ENCODE results near the gene INPP1. TPM values are rescaled to one million over a fixed set of nuclear protein-coding genes. Genes with fewer than 3 reads are reported as not detected.

INPP1 gene
- total and polyA plus RNA-seq, 4 donors = 9.1 to 13.2 (median 12.4) TPM

- Histone ChIP-seq H3K36me3 (ENCODE audit: control insufficient read depth in 4 of 4, insufficient read depth in 3 of 4, low read depth in 1 of 4, low read length in 3 of 4) (no peaks in the 10 kb centered on the region), H3K27ac (ENCODE audit: low read depth in 1 of 2, low read length in 2 of 2) (no peak overlapping the region), H3K4me1 (ENCODE audit: control insufficient read depth in 4 of 4, insufficient read depth in 4 of 4, low read length in 3 of 4) (peaks cover under 1 to 7% (median 5%) of the 10 kb centered on the region in 4 donors), H3K9ac (ENCODE audit: low read depth in 1 of 2, low read length in 2 of 2) (no peak overlapping the region), H3K27me3 (ENCODE audit: control insufficient read depth in 4 of 4, insufficient read depth in 4 of 4, low read length in 3 of 4) (no peaks in the 10 kb centered on the region), H3K4me3 (ENCODE audit: low read depth in 1 of 3, low read length in 3 of 3) (no peak overlapping the region), H3K9me3 (ENCODE audit: control insufficient read depth in 4 of 4, low read length in 3 of 4) (no peaks in the 10 kb centered on the region)
- WGBS = 53% methylated on average over 1 of the region's 1 CpG
- DNase-seq (ENCODE audit: low spot score) = no peak
- TF ChIP-seq NR2F2 (IDR thresholded peaks at IDR 0.05) (no peak), REST (IDR thresholded peaks at IDR 0.05) (no peak), YY1 (IDR thresholded peaks at IDR 0.05) (no peak), EGR1 (IDR thresholded peaks at IDR 0.05; ENCODE audit: low read depth in 2 of 2) (no peak), FOXA1 (IDR thresholded peaks at IDR 0.05) (no peak), HNF4A (conservative IDR thresholded peaks at IDR 0.05) (no peak), RXRA (IDR thresholded peaks at IDR 0.05) (no peak), RAD21 (IDR thresholded peaks at IDR 0.05) (no peak), GABPA (IDR thresholded peaks at IDR 0.05 in 1 of 2, conservative IDR thresholded peaks at IDR 0.05 in 1 of 2) (no peak), CTCF (IDR thresholded peaks at IDR 0.05; ENCODE audit: low read depth, low read length, missing input control) (no peak), MAX (IDR thresholded peaks at IDR 0.05) (no peak), ZBTB33 (IDR thresholded peaks at IDR 0.05) (no peak), TAF1 (conservative IDR thresholded peaks at IDR 0.05) (no peak)
Observed at GRCh38 chr2:190339394-190339793, 4.0 kb upstream of the INPP1 start.

- WGBS = 46% methylated on average over 2 of the region's 2 CpGs
- Histone ChIP-seq H3K27ac (ENCODE audit: low read depth in 1 of 2, low read length in 2 of 2) (no peak overlapping the region), H3K9ac (ENCODE audit: low read depth in 1 of 2, low read length in 2 of 2) (no peak overlapping the region), H3K27me3 (ENCODE audit: control insufficient read depth in 4 of 4, insufficient read depth in 4 of 4, low read length in 3 of 4) (no peaks in the 10 kb centered on the region), H3K4me3 (ENCODE audit: low read depth in 1 of 3, low read length in 3 of 3) (no peak overlapping the region), H3K4me1 (ENCODE audit: control insufficient read depth in 4 of 4, insufficient read depth in 4 of 4, low read length in 3 of 4) (peaks cover 0 to 11% (median 6%) of the 10 kb centered on the region in 4 donors), H3K36me3 (ENCODE audit: control insufficient read depth in 4 of 4, insufficient read depth in 3 of 4, low read depth in 1 of 4, low read length in 3 of 4) (no peaks in the 10 kb centered on the region), H3K9me3 (ENCODE audit: control insufficient read depth in 4 of 4, low read length in 3 of 4) (no peaks in the 10 kb centered on the region)
- no peak for DNase-seq (ENCODE audit: low spot score)
- no peak for TF ChIP-seq FOXA1 (IDR thresholded peaks at IDR 0.05)
- TF ChIP-seq JUND (IDR thresholded peaks at IDR 0.05) = no peak
- TF ChIP-seq FOXA2 (IDR thresholded peaks at IDR 0.05) = no peak
- TF ChIP-seq MAX (IDR thresholded peaks at IDR 0.05) = no peak
- no peak for TF ChIP-seq GABPA (IDR thresholded peaks at IDR 0.05 in 1 of 2, conservative IDR thresholded peaks at IDR 0.05 in 1 of 2)
- no peak for TF ChIP-seq RAD21 (IDR thresholded peaks at IDR 0.05)
- no peak for TF ChIP-seq ZBTB33 (IDR thresholded peaks at IDR 0.05)
- TF ChIP-seq ATF3 (IDR thresholded peaks at IDR 0.05) = no peak
- no peak for TF ChIP-seq TAF1 (conservative IDR thresholded peaks at IDR 0.05)
- no peak for TF ChIP-seq RXRA (IDR thresholded peaks at IDR 0.05)
- TF ChIP-seq EGR1 (IDR thresholded peaks at IDR 0.05; ENCODE audit: low read depth in 2 of 2) = no peak
- no peak for TF ChIP-seq SP1 (IDR thresholded peaks at IDR 0.05)
- TF ChIP-seq REST (IDR thresholded peaks at IDR 0.05) = no peak
Observed at GRCh38 chr2:190340369-190340768, 3.0 kb upstream of the INPP1 start.

All from liver (tissue), 9 donors.